Right lobe of liver (tissue), 4 donors: ENCODE data around the gene DCC.

Source experiments
- CTCF ChIP-seq, 4 donors: fragments of 200-600 bp in 3 of 4; fragments of 450-650 bp in 1 of 4; IDR thresholded peaks; one replicate each; pipeline versions ENCODE4 v1.5.1 to v1.8.0; 2016 to 2022; ENCODE audit warnings: antibody characterized with exemption in 4 of 4, mild to moderate bottlenecking in 2 of 4
- POLR2A ChIP-seq: fragments of 450-650 bp; IDR thresholded peaks from one replicate; pipeline ENCODE4 v1.6.1; 2017; ENCODE audit warnings: antibody characterized with exemption, mild to moderate bottlenecking
- donor health status: DM: no; HTN: no; CAD: no.
- donor health status: DM: no; HTN: no; CAD: no.
- donor health status: DM: no; HTN: yes; CAD: no.

GRCh38 chr18:53553030-53553429 is 1213.0 kb downstream of the DCC start:
- TF ChIP-seq POLR2A = no peak
- no peak for TF ChIP-seq CTCF (IDR thresholded peaks at IDR 0.05)
